ENCODE measurements around the gene IL19. TPM values are rescaled to one million over a fixed set of nuclear protein-coding genes. Genes with fewer than 3 reads are reported as not detected.
A peak's percentile ranks its signal among the peaks of the same experiment; 100 is the strongest.

IL19 gene
- polyA plus RNA-seq, 1 experiment, result 0.07 TPM

DNA sequence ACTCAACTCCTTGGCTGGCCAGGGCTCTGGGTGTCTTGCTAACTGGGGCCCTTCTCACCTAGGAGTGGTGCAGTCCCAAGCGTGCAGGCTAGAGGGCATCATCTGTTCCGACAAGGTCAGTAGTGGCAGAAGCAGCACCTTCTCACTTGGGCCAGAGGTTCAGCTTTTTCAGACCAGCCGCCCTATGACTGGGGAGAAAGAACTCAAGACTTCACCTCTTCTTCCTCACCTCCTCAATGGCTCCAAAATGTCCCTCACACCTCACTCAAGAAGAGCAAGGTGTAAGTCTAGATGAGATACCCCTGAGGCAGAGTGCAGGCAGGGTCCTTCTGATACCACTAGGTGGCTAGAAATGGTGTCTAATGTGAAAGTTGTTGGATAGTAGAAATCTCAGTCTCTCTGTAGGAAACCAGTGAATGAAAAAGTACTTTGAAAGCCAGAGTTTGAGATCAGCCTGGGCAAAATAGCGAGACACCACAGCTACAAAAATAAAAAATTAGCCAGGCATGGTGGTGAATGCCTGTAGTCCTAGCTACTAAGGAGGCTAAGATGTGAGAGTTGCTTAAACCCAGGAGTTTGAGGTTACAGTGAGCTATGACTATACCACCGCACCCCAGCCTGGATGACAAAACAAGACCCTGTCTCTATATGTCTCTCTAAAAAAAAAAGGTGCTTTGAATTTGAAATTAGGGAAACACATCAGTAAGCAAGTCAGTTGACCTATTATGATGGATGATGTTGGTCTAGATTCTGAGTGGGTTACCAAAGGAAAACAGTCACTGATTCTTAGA, 86.3 kb downstream of the IL19 start:
- CTCF ChIA-PET, result interaction anchor here (0.6 to 5.5 kb wide), 4 partner anchors 8 to 55 kb away, joined by 3 to 43 read pairs (median 8); partner anchors contain the start of gene IL20
- Histone ChIP-seq H3K4me3 (ENCODE audit: low read depth, low read length) (no peak overlapping the region), H3K9me3 (ENCODE audit: control insufficient read depth, insufficient read depth, low read length) (no peaks in the 10 kb centered on the region), H3K27me3 (ENCODE audit: control insufficient read depth, insufficient read depth, low read length) (no peaks in the 10 kb centered on the region), H3K27ac (ENCODE audit: low read depth, low read length) (no peak overlapping the region)
- POLR2A ChIA-PET, result no interaction called here
- DNase-seq (ENCODE audit: low read depth, low spot score), result no peak
- TF ChIP-seq, protein P1, sequence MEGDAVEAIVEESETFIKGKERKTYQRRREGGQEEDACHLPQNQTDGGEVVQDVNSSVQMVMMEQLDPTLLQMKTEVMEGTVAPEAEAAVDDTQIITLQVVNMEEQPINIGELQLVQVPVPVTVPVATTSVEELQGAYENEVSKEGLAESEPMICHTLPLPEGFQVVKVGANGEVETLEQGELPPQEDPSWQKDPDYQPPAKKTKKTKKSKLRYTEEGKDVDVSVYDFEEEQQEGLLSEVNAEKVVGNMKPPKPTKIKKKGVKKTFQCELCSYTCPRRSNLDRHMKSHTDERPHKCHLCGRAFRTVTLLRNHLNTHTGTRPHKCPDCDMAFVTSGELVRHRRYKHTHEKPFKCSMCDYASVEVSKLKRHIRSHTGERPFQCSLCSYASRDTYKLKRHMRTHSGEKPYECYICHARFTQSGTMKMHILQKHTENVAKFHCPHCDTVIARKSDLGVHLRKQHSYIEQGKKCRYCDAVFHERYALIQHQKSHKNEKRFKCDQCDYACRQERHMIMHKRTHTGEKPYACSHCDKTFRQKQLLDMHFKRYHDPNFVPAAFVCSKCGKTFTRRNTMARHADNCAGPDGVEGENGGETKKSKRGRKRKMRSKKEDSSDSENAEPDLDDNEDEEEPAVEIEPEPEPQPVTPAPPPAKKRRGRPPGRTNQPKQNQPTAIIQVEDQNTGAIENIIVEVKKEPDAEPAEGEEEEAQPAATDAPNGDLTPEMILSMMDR (IDR thresholded peaks at IDR 0.05; ENCODE audit: low read depth, low read length), result peak; percentile 39

DNA sequence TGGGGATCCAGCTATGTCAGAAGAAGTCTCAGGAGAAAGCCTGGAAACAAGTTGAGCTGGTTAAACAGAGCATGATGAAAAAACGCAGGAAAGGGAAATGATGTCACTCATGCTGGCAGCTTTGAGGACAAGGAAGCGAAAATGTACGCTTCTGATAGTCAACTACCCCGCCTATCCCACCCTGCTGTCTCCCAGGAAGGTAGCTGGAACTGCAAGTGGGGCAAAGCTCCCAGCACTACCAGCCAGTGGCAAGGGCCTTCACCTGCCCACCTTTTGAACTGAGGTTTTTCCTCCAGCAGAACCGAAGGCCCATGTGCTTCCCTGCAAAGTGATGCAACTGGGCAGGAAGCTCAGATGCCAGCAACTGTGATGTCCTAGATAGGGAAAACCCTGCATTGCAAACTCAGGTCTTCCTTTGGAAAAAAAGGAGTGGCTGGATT, 88.5 kb downstream of the IL19 start:
- ChIA-PET POLR2A (no interaction called here), CTCF (no interaction called here)
- no peaks in the 10 kb centered on the region for H3K9me3 ChIP-seq (ENCODE audit: control insufficient read depth, insufficient read depth, low read length)
- no peak for DNase-seq (ENCODE audit: low read depth, low spot score)
- no peak overlapping the region for H3K4me3 ChIP-seq (ENCODE audit: low read depth, low read length)
- no peak overlapping the region for H3K27ac ChIP-seq (ENCODE audit: low read depth, low read length)
- no peaks in the 10 kb centered on the region for H3K27me3 ChIP-seq (ENCODE audit: control insufficient read depth, insufficient read depth, low read length)
- TF ChIP-seq, protein P1 (IDR thresholded peaks at IDR 0.05; ENCODE audit: low read depth, low read length), result no peak

GRCh38 chr1:206860165-206860564, 89.6 kb downstream of the IL19 start:
- ChIA-PET CTCF (interaction anchor here (1.1 kb wide), 1 partner anchor 52 kb away, joined by 4 read pairs; no protein-coding TSS in a partner anchor), POLR2A (no interaction called here)
- no peak for DNase-seq (ENCODE audit: low read depth, low spot score)
- H3K9me3 ChIP-seq (ENCODE audit: control insufficient read depth, insufficient read depth, low read length), result no peaks in the 10 kb centered on the region
- TF ChIP-seq, protein P1 (IDR thresholded peaks at IDR 0.05; ENCODE audit: low read depth, low read length), result no peak
- no peak overlapping the region for H3K27ac ChIP-seq (ENCODE audit: low read depth, low read length)
- no peaks in the 10 kb centered on the region for H3K27me3 ChIP-seq (ENCODE audit: control insufficient read depth, insufficient read depth, low read length)
- H3K4me3 ChIP-seq (ENCODE audit: low read depth, low read length), result no peak overlapping the region

DNA sequence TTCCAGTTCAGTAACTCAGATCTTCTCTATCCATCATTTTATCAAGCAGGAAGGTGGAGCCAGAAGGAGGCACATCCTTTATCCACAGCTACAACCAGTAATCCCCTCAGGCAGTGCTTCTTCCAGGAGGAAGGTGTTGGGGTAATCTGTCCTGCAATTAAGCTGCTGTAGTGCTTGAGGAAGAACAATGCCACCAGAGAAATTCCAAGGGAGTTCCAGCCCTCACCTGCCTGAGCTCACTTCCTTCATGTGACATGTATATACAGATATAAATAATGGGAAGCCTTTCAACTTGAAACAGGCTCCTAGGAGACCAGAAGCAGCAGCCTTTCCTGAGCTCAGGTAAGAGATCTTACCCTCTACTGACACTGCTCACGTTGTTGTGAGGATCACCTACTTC, 92.7 kb downstream of the IL19 start:
- no peak for DNase-seq (ENCODE audit: low read depth, low spot score)
- ChIA-PET CTCF (interaction anchor here (3.1 to 3.8 kb wide), 2 partner anchors 8 to 49 kb away, joined by 43 to 46 read pairs; no protein-coding TSS in a partner anchor), POLR2A (no interaction called here)
- Histone ChIP-seq H3K27me3 (ENCODE audit: control insufficient read depth, insufficient read depth, low read length) (no peaks in the 10 kb centered on the region), H3K4me3 (ENCODE audit: low read depth, low read length) (no peak overlapping the region), H3K27ac (ENCODE audit: low read depth, low read length) (no peak overlapping the region), H3K9me3 (ENCODE audit: control insufficient read depth, insufficient read depth, low read length) (no peaks in the 10 kb centered on the region)
- TF ChIP-seq, protein P1 (IDR thresholded peaks at IDR 0.05; ENCODE audit: low read depth, low read length), result no peak

- Histone ChIP-seq H3K27ac (ENCODE audit: low read depth, low read length) (no peak within 1 kb of the TSS), H3K27me3 (ENCODE audit: control insufficient read depth, insufficient read depth, low read length) (no peaks in the 10 kb centered on the region), H3K9me3 (ENCODE audit: control insufficient read depth, insufficient read depth, low read length) (no peaks in the 10 kb centered on the region), H3K4me3 (ENCODE audit: low read depth, low read length) (no peak within 1 kb of the TSS)
- peak; percentile 50 for DNase-seq (ENCODE audit: low read depth, low spot score)
- ChIA-PET POLR2A (no interaction called here), CTCF (interaction anchor here (0.5 to 3.8 kb wide), 41 partner anchors 8 to 633 kb away, joined by 3 to 46 read pairs (median 5); no protein-coding TSS in a partner anchor)
- TF ChIP-seq, protein P1 (IDR thresholded peaks at IDR 0.05; ENCODE audit: low read depth, low read length), result peak; percentile 90
Measured at GRCh38 chr1:206864939-206865671, 94.5 kb downstream of the IL19 start, which contains the start of gene IL20. IL20 (plus strand) TSS chr1:206865623; CDS start chr1:206865853, 230 bp downstream.
